PC-3 (cell line): ENCODE data around the gene KSR1. TPM values are rescaled to one million over a fixed set of nuclear protein-coding genes. Genes with fewer than 3 reads are reported as not detected.

Experiments used
- ATAC-seq: fragments of 200-7000 bp; cut with Tn5 transposase; 2 replicates; pipeline ENCODE4 v1.9.1; 2020; ENCODE audit warnings: mild to moderate bottlenecking, moderate library complexity
- BruUV-seq: library from RNA; stranded (reverse); fragments of 400-500 nt; replicated peaks from 2 replicates; lab custom pipeline; 2021; lab: Mats Ljungman, UMichigan
- CTCF ChIA-PET: fragments of 300-600 bp; sonication (Branson Sonifier 250); formaldehyde crosslinking; loops from one replicate; lab custom pipeline; 2022; ENCODE audit warnings: antibody characterized with exemption; lab: Charles Lee
- POLR2A ChIA-PET: fragments of 300-600 bp; sonication (Branson Sonifier 250); formaldehyde crosslinking; loops from one replicate; lab custom pipeline; 2022; ENCODE audit warnings: antibody characterized with exemption; ENCODE audit not compliant: unreplicated experiment; lab: Charles Lee
- DNase-seq: peaks from one replicate; pipeline ENCODE4 v3.0.0-alpha.2; 2015
- H2AFZ ChIP-seq: fragments of 300-600 bp; sonication (generic); 2 replicates; pipeline ENCODE4 v1.6.0; 2016; ENCODE audit warnings: antibody characterized with exemption, low read length
- H3F3A ChIP-seq: fragments of 300-600 bp; sonication (generic); one replicate; pipeline ENCODE4 v1.6.0; 2017; ENCODE audit warnings: antibody characterized with exemption, low read length, control low read depth, mild to moderate bottlenecking; ENCODE audit not compliant: unreplicated experiment
- H3K27ac ChIP-seq: fragments of 300-600 bp; sonication (generic); 2 replicates; pipeline ENCODE4 v1.5.1; 2016; ENCODE audit warnings: mild to moderate bottlenecking, low read length
- H3K27me3 ChIP-seq: fragments of 300-600 bp; sonication (generic); 2 replicates; pipeline ENCODE4 v1.6.1; 2016; ENCODE audit warnings: low read length, mixed read lengths
- H3K36me3 ChIP-seq: fragments of 300-600 bp; sonication (generic); 2 replicates; pipeline ENCODE4 v1.6.1; 2016; ENCODE audit warnings: low read depth, mixed run types, low read length, mixed read lengths
- H3K4me1 ChIP-seq: fragments of 300-600 bp; sonication (generic); 2 replicates; pipeline ENCODE4 v1.5.1; 2016; ENCODE audit warnings: low read length; ENCODE audit not compliant: insufficient read depth
- H3K4me2 ChIP-seq: fragments of 300-600 bp; sonication (generic); 2 replicates; pipeline ENCODE4 v1.6.0; 2016; ENCODE audit warnings: low read length
- H3K4me3 ChIP-seq: fragments of 300-600 bp; sonication (generic); 2 replicates; pipeline ENCODE4 v1.5.1; 2016; ENCODE audit warnings: mild to moderate bottlenecking, low read length, mixed read lengths
- H3K79me2 ChIP-seq: fragments of 300-600 bp; sonication (generic); 2 replicates; pipeline ENCODE4 v1.6.1; 2017; ENCODE audit warnings: low read length, mixed read lengths
- H3K9ac ChIP-seq: fragments of 300-600 bp; sonication (generic); 2 replicates; pipeline ENCODE4 v1.6.0; 2016; ENCODE audit warnings: mild to moderate bottlenecking, low read length
- H3K9me2 ChIP-seq: fragments of 300-600 bp; sonication (generic); replicated peaks from 2 replicates; pipeline ENCODE4 v1.6.1; 2016; ENCODE audit warnings: mixed run types, low read length, mixed read lengths
- H3K9me3 ChIP-seq: fragments of 300-600 bp; sonication (generic); 2 replicates; pipeline ENCODE4 v1.6.1; 2016; ENCODE audit warnings: low read length, mixed read lengths
- H4K20me1 ChIP-seq: fragments of 300-600 bp; sonication (generic); 2 replicates; pipeline ENCODE4 v1.6.1; 2016; ENCODE audit warnings: low read length, mixed read lengths
- EZH2 ChIP-seq: fragments of 300-600 bp; sonication (generic); IDR thresholded peaks from one replicate; pipeline ENCODE4 v1.6.1; 2017; ENCODE audit warnings: antibody characterized with exemption, mild to moderate bottlenecking, low read length; ENCODE audit not compliant: unreplicated experiment
- EZH2phosphoT487 ChIP-seq: fragments of 300-600 bp; sonication (generic); IDR thresholded peaks from 2 replicates; pipeline ENCODE4 v1.6.1; 2018; ENCODE audit warnings: mild to moderate bottlenecking, antibody characterized with exemption, low read length, borderline replicate concordance
- intact Hi-C: fragments of 100-400 bp; cut with micrococcal nuclease; formaldehyde crosslinking; loops from 2 replicates; pipeline ENCODE4 v1.9.0; 2023
- total RNA-seq: library from RNA; depleted of rRNA; stranded (reverse); fragments of >200 nt; gene quantifications from 2 replicates; pipeline ENCODE4 v1.2.3, GENCODE V29; 2014
- TF ChIP-seq, protein P1 (sequence below): fragments of 300-600 bp; sonication (generic); conservative IDR thresholded peaks from 2 replicates; pipeline ENCODE4 v1.5.1; 2017; ENCODE audit warnings: antibody characterized with exemption, low read depth, mild to moderate bottlenecking, low read length

KSR1 gene
- total RNA-seq, 1 experiment from 2014 or later, result 1.0 TPM

- Histone ChIP-seq H3K27me3 (no peaks in the 10 kb centered on the region), H3K9ac (no peak overlapping the region), H3K79me2 (no peaks in the 10 kb centered on the region), H4K20me1 (no peaks in the 10 kb centered on the region), H3F3A (no peaks in the 10 kb centered on the region), H3K9me3 (no peaks in the 10 kb centered on the region), H3K27ac (no peak overlapping the region), H3K4me3 (no peak overlapping the region), H3K9me2 (no peaks in the 10 kb centered on the region), H3K36me3 (no peaks in the 10 kb centered on the region), H3K4me2 (no peak overlapping the region), H2AFZ (no peak overlapping the region), H3K4me1 (no peaks in the 10 kb centered on the region)
- DNase-seq (no peak), ATAC-seq (no peak)
- BruUV-seq, result no TSS peak
- CTCF ChIA-PET, result no interaction called here
- POLR2A ChIA-PET, result no interaction called here
- intact Hi-C loops, result no loop called here
- TF ChIP-seq EZH2phosphoT487, result no peak
- no peak for TF ChIP-seq EZH2
- TF ChIP-seq, protein P1, sequence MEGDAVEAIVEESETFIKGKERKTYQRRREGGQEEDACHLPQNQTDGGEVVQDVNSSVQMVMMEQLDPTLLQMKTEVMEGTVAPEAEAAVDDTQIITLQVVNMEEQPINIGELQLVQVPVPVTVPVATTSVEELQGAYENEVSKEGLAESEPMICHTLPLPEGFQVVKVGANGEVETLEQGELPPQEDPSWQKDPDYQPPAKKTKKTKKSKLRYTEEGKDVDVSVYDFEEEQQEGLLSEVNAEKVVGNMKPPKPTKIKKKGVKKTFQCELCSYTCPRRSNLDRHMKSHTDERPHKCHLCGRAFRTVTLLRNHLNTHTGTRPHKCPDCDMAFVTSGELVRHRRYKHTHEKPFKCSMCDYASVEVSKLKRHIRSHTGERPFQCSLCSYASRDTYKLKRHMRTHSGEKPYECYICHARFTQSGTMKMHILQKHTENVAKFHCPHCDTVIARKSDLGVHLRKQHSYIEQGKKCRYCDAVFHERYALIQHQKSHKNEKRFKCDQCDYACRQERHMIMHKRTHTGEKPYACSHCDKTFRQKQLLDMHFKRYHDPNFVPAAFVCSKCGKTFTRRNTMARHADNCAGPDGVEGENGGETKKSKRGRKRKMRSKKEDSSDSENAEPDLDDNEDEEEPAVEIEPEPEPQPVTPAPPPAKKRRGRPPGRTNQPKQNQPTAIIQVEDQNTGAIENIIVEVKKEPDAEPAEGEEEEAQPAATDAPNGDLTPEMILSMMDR, result no peak
These were observed 111.3 kb downstream of the KSR1 start for GRCh38 chr17:27567563-27567859.

GRCh38 chr17:27568216-27568615 lies 112.0 kb downstream of the KSR1 start:
- H4K20me1 ChIP-seq, result no peaks in the 10 kb centered on the region
- ATAC-seq (no peak), DNase-seq (no peak)
- H3K9me3 ChIP-seq, result no peaks in the 10 kb centered on the region
- H3F3A ChIP-seq, result no peaks in the 10 kb centered on the region
- H3K4me3 ChIP-seq, result no peak overlapping the region
- no peaks in the 10 kb centered on the region for H3K79me2 ChIP-seq
- no peak overlapping the region for H3K27ac ChIP-seq
- H3K27me3 ChIP-seq, result no peaks in the 10 kb centered on the region
- no peaks in the 10 kb centered on the region for H3K9me2 ChIP-seq
- no peaks in the 10 kb centered on the region for H3K36me3 ChIP-seq
- BruUV-seq, result no TSS peak
- intact Hi-C loops, result no loop called here
- H2AFZ ChIP-seq, result no peak overlapping the region
- POLR2A ChIA-PET, result no interaction called here
- H3K4me1 ChIP-seq, result no peaks in the 10 kb centered on the region
- CTCF ChIA-PET, result interaction anchor here (0.5 kb wide), 1 partner anchor 332 kb away, joined by 3 read pairs; no protein-coding TSS in a partner anchor
- no peak for TF ChIP-seq EZH2phosphoT487
- TF ChIP-seq, protein P1, result no peak
- TF ChIP-seq EZH2, result no peak
- no peak overlapping the region for H3K4me2 ChIP-seq
- H3K9ac ChIP-seq, result no peak overlapping the region

GRCh38 chr17:27568811-27569210 lies 112.6 kb downstream of the KSR1 start:
- Histone ChIP-seq H3K9ac (no peak overlapping the region), H3K4me1 (no peaks in the 10 kb centered on the region), H3K79me2 (no peaks in the 10 kb centered on the region), H4K20me1 (no peaks in the 10 kb centered on the region), H3K9me2 (no peaks in the 10 kb centered on the region), H3F3A (no peaks in the 10 kb centered on the region), H2AFZ (no peak overlapping the region), H3K9me3 (no peaks in the 10 kb centered on the region), H3K4me3 (no peak overlapping the region), H3K27me3 (no peaks in the 10 kb centered on the region), H3K4me2 (no peak overlapping the region), H3K27ac (no peak overlapping the region), H3K36me3 (no peaks in the 10 kb centered on the region)
- POLR2A ChIA-PET, result no interaction called here
- BruUV-seq, result no TSS peak
- CTCF ChIA-PET, result interaction anchor here (0.5 kb wide), 1 partner anchor 332 kb away, joined by 3 read pairs; no protein-coding TSS in a partner anchor
- intact Hi-C loops, result no loop called here
- TF ChIP-seq EZH2phosphoT487 (no peak), EZH2 (no peak)
- TF ChIP-seq, protein P1, result no peak
- DNase-seq, result no peak
- ATAC-seq, result no peak
